HG02678 (cell line): ENCODE data around the gene RDX.
"Not testable (repeated sequence)": the region's sequence is repeated elsewhere in the genome, so short reads cannot be mapped to it uniquely, and the experiment has no call there.

Source experiments
- ATAC-seq: cut with Tn5 transposase; IDR thresholded peaks from one replicate; pipeline ENCODE4 v1.9.1; 2021; ENCODE audit warnings: mild to moderate bottlenecking, moderate library complexity; ENCODE audit not compliant: unreplicated experiment

Gene RDX

GRCh38 chr11:110306019-110306388 lies 9.6 kb upstream of the RDX start:
- ATAC-seq = not testable (repeated sequence)

- no peak for ATAC-seq
Measured at GRCh38 chr11:110305169-110306018, 9.0 kb upstream of the RDX start.

- ATAC-seq = no peak
Measured at GRCh38 chr11:110303414-110303826, 7.0 kb upstream of the RDX start.

GRCh38 chr11:110301577-110301976 lies 5.2 kb upstream of the RDX start:
- no peak for ATAC-seq

- ATAC-seq = no peak
Measured at GRCh38 chr11:110301032-110301431, 4.6 kb upstream of the RDX start.

- ATAC-seq = no peak
Measured at GRCh38 chr11:110299006-110299785, 2.8 kb upstream of the RDX start.

- no peak for ATAC-seq
Measured at GRCh38 chr11:110298301-110298765, 1.9 kb upstream of the RDX start.

- no peak for ATAC-seq
Measured at GRCh38 chr11:110297726-110298300, 1.4 kb upstream of the RDX start.

- no peak for ATAC-seq
Measured at GRCh38 chr11:110297076-110297725, 787 bp upstream of the RDX start.

- peak; percentile 58 for ATAC-seq
Measured at GRCh38 chr11:110295531-110296225, 736 bp downstream of the RDX start.

GRCh38 chr11:110295086-110295485 lies 1.3 kb downstream of the RDX start:
- no peak for ATAC-seq

- ATAC-seq = no peak
Measured at GRCh38 chr11:110294509-110294908, 1.9 kb downstream of the RDX start.

- no peak for ATAC-seq
Measured at GRCh38 chr11:110293389-110293788, 3.0 kb downstream of the RDX start.

GRCh38 chr11:110292146-110292545 lies 4.3 kb downstream of the RDX start:
- ATAC-seq = not testable (repeated sequence)

GRCh38 chr11:110290591-110291334 lies 5.7 kb downstream of the RDX start:
- no peak for ATAC-seq

GRCh38 chr11:110289472-110289871 lies 6.9 kb downstream of the RDX start:
- ATAC-seq = no peak

GRCh38 chr11:110287537-110287936 lies 8.9 kb downstream of the RDX start:
- ATAC-seq = no peak

- ATAC-seq = no peak
Measured at GRCh38 chr11:110286298-110287040, 9.9 kb downstream of the RDX start.

GRCh38 chr11:110283862-110284261 lies 12.6 kb downstream of the RDX start:
- ATAC-seq = no peak
